WTC11 (cell line): ENCODE results near the gene AIFM2. TPM values are rescaled to one million over a fixed set of nuclear protein-coding genes. Genes with fewer than 3 reads are reported as not detected.

Experiments used
- ATAC-seq: fragments of 200-7000 bp; cut with Tn5 transposase; 2 replicates; pipeline ENCODE4 v1.10.0; 2021; ENCODE audit warnings: mild to moderate bottlenecking, moderate library complexity
- CTCF ChIA-PET: fragments of 300-600 bp; sonication (Branson Sonifier 250); formaldehyde crosslinking; loops from one replicate; lab custom pipeline; 2021; ENCODE audit warnings: antibody characterized with exemption; lab: Charles Lee
- POLR2A ChIA-PET: fragments of 350-600 bp; sonication (Branson Sonifier 250); formaldehyde crosslinking; loops from one replicate; lab custom pipeline; 2021; ENCODE audit warnings: antibody characterized with exemption; lab: Charles Lee
- DNase-seq: peaks from one replicate; pipeline ENCODE4 v3.0.0; 2021; ENCODE audit warnings: low spot score
- H3K27ac Mint-ChIP-seq: 2 replicates; pipeline ENCODE4 v1.8.0; 2021; ENCODE audit warnings: mixed read lengths
- H3K27me3 Mint-ChIP-seq: 2 replicates; pipeline ENCODE4 v1.8.0; 2021; ENCODE audit warnings: low read depth, mild to moderate bottlenecking, moderate library complexity, mixed read lengths
- H3K36me3 Mint-ChIP-seq: 2 replicates; pipeline ENCODE4 v1.8.0; 2021; ENCODE audit warnings: mixed read lengths
- H3K4me1 Mint-ChIP-seq: 2 replicates; pipeline ENCODE4 v1.8.0; 2022; ENCODE audit warnings: mixed read lengths
- H3K4me3 Mint-ChIP-seq: 2 replicates; pipeline ENCODE4 v1.8.0; 2021; ENCODE audit warnings: mild to moderate bottlenecking, moderate library complexity, mixed read lengths
- H3K9me3 Mint-ChIP-seq: 2 replicates; pipeline ENCODE4 v1.8.0; 2021; ENCODE audit warnings: mixed read lengths
- ATF6 ChIP-seq: sonication (generic); formaldehyde crosslinking; IDR thresholded peaks from 2 replicates; pipeline ENCODE4 v1.8.1; 2023; ENCODE audit warnings: mild to moderate bottlenecking, missing genetic modification reagents
- CDX4 ChIP-seq: fragments of 250-450 bp; sonication (Bioruptor Pico); IDR thresholded peaks from 2 replicates; pipeline ENCODE4 v1.9.0; 2021; ENCODE audit warnings: moderate library complexity, mild to moderate bottlenecking, inconsistent platforms, borderline replicate concordance
- CREB1 ChIP-seq: sonication (generic); formaldehyde crosslinking; IDR thresholded peaks from 2 replicates; pipeline ENCODE4 v1.8.0; 2023; ENCODE audit warnings: mild to moderate bottlenecking, missing genetic modification reagents
- FOXK1 ChIP-seq: sonication (generic); formaldehyde crosslinking; IDR thresholded peaks from 2 replicates; pipeline ENCODE4 v1.8.0; 2022; ENCODE audit warnings: mild to moderate bottlenecking, moderate library complexity, missing genetic modification reagents
- GRHL2 ChIP-seq: fragments of 250-450 bp; sonication (Bioruptor Pico); IDR thresholded peaks from 2 replicates; pipeline ENCODE4 v1.8.0; 2022; ENCODE audit warnings: mild to moderate bottlenecking, moderate library complexity; ENCODE audit not compliant: insufficient replicate concordance, severe bottlenecking
- GTF2I ChIP-seq: fragments of 250-450 bp; sonication (Bioruptor Pico); conservative IDR thresholded peaks from 2 replicates; pipeline ENCODE4 v1.4.0; 2021; ENCODE audit warnings: mild to moderate bottlenecking
- IRF2 ChIP-seq: sonication (generic); formaldehyde crosslinking; IDR thresholded peaks from 2 replicates; pipeline ENCODE4 v1.8.0; 2022; ENCODE audit warnings: low read depth, missing genetic modification reagents, borderline replicate concordance
- KAT7 ChIP-seq: sonication (generic); formaldehyde crosslinking; IDR thresholded peaks from 2 replicates; pipeline ENCODE4 v1.8.1; 2023; ENCODE audit warnings: missing genetic modification reagents, mild to moderate bottlenecking, borderline replicate concordance
- MXD4 ChIP-seq: fragments of 250-450 bp; sonication (Bioruptor Pico); IDR thresholded peaks from 2 replicates; pipeline ENCODE4 v1.8.0; 2021; ENCODE audit warnings: mild to moderate bottlenecking, moderate library complexity, borderline replicate concordance
- NR1H2 ChIP-seq: sonication (generic); formaldehyde crosslinking; IDR thresholded peaks from 2 replicates; pipeline ENCODE4 v1.9.0; 2021; ENCODE audit warnings: mild to moderate bottlenecking, moderate library complexity, missing genetic modification reagents
- PRDM15 ChIP-seq: sonication (generic); formaldehyde crosslinking; IDR thresholded peaks from 2 replicates; pipeline ENCODE4 v1.8.0; 2022; ENCODE audit warnings: missing genetic modification reagents
- RELA ChIP-seq: sonication (generic); formaldehyde crosslinking; IDR thresholded peaks from 2 replicates; pipeline ENCODE4 v1.8.1; 2022; ENCODE audit warnings: missing genetic modification reagents, mild to moderate bottlenecking, borderline replicate concordance
- SMAD3 ChIP-seq: sonication (generic); formaldehyde crosslinking; IDR thresholded peaks from 2 replicates; pipeline ENCODE4 v1.8.0; 2022; ENCODE audit warnings: missing genetic modification reagents, mild to moderate bottlenecking, borderline replicate concordance
- ZNF263 ChIP-seq: sonication (generic); formaldehyde crosslinking; IDR thresholded peaks from 2 replicates; pipeline ENCODE4 v1.8.1; 2022; ENCODE audit warnings: low read depth, mild to moderate bottlenecking, moderate library complexity, missing genetic modification reagents
- ZSCAN18 ChIP-seq: fragments of 250-450 bp; sonication (Bioruptor Pico); IDR thresholded peaks from 2 replicates; pipeline ENCODE4 v2.1.2; 2022; ENCODE audit warnings: mild to moderate bottlenecking, moderate library complexity
- total RNA-seq: library from RNA; stranded (reverse); gene quantifications from 3 replicates; pipeline ENCODE4 v1.2.3, GENCODE V29; 2021

The AIFM2 gene
- total RNA-seq, 1 experiment from 2014 or later, result 4.4 TPM

GRCh38 chr10:70096016-70096704 lies 36.5 kb downstream of the AIFM2 start:
- no peak for ATAC-seq
- POLR2A ChIA-PET, result no interaction called here
- no peaks in the 10 kb centered on the region for H3K4me1 Mint-ChIP-seq
- no peaks in the 10 kb centered on the region for H3K27me3 Mint-ChIP-seq
- H3K27ac Mint-ChIP-seq, result no peak overlapping the region
- H3K36me3 Mint-ChIP-seq, result peaks cover 27% of the 10 kb centered on the region
- DNase-seq, result no peak
- CTCF ChIA-PET, result interaction anchor here (1.0 to 2.6 kb wide), 6 partner anchors 12 to 251 kb away, joined by 3 to 17 read pairs (median 9); partner anchors contain the start of genes MACROH2A2 and TYSND1
- TF ChIP-seq CREB1 (CRISPR knock-in tag) (no peak), MXD4 (no peak), ZSCAN18 (CRISPR knock-in tag) (no peak), IRF2 (CRISPR knock-in tag) (no peak), NR1H2 (CRISPR knock-in tag) (no peak), CDX4 (CRISPR knock-in tag) (no peak), PRDM15 (no peak), KAT7 (CRISPR knock-in tag) (no peak)
- TF ChIP-seq, all 79 proteins: peak for 0
- Mint-ChIP-seq H3K9me3 (no peaks in the 10 kb centered on the region), H3K4me3 (no peak overlapping the region)

GRCh38 chr10:70094250-70094649 lies 38.4 kb downstream of the AIFM2 start:
- H3K36me3 Mint-ChIP-seq, result peaks cover 26% of the 10 kb centered on the region
- H3K4me1 Mint-ChIP-seq, result no peaks in the 10 kb centered on the region
- DNase-seq (no peak), ATAC-seq (no peak)
- H3K9me3 Mint-ChIP-seq, result no peaks in the 10 kb centered on the region
- no peak overlapping the region for H3K4me3 Mint-ChIP-seq
- CTCF ChIA-PET, result interaction anchor here (0.6 to 2.6 kb wide), 6 partner anchors 10 to 179 kb away, joined by 3 to 12 read pairs (median 4); partner anchors contain the start of gene MACROH2A2
- POLR2A ChIA-PET, result no interaction called here
- TF ChIP-seq SMAD3 (CRISPR knock-in tag) (no peak), GTF2I (CRISPR knock-in tag) (no peak), NR1H2 (CRISPR knock-in tag) (no peak), MXD4 (no peak), RELA (CRISPR knock-in tag) (no peak), ZNF263 (no peak), GRHL2 (CRISPR knock-in tag) (no peak), FOXK1 (no peak), ATF6 (no peak)
- no peak overlapping the region for H3K27ac Mint-ChIP-seq
- no peaks in the 10 kb centered on the region for H3K27me3 Mint-ChIP-seq
